ENCODE results near the gene IL22RA1. TPM values are rescaled to one million over a fixed set of nuclear protein-coding genes. Genes with fewer than 3 reads are reported as not detected.

Gene IL22RA1
- total RNA-seq, 1 experiment from 2014 or later = 0.28 TPM

- Mint-ChIP-seq H3K4me3 (no peak overlapping the region), H3K27me3 (ENCODE audit: low read depth) (no peaks in the 10 kb centered on the region), H3K9me3 (no peaks in the 10 kb centered on the region), H3K4me1 (peaks cover 6% of the 10 kb centered on the region; the same call in 1 of the 2 replicates), H3K36me3 (peaks cover 4% of the 10 kb centered on the region; the same call in 1 of the 2 replicates), H3K27ac (no peak overlapping the region)
- no peak for DNase-seq (ENCODE audit: low spot score)
- no peak for ATAC-seq
- POLR2A ChIA-PET = no interaction called here
- TF ChIP-seq, protein P1, sequence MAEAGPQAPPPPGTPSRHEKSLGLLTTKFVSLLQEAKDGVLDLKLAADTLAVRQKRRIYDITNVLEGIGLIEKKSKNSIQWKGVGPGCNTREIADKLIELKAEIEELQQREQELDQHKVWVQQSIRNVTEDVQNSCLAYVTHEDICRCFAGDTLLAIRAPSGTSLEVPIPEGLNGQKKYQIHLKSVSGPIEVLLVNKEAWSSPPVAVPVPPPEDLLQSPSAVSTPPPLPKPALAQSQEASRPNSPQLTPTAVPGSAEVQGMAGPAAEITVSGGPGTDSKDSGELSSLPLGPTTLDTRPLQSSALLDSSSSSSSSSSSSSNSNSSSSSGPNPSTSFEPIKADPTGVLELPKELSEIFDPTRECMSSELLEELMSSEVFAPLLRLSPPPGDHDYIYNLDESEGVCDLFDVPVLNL (CRISPR knock-in tag; IDR thresholded peaks at IDR 0.05; ENCODE audit: borderline replicate concordance, low read depth) = no peak
- TF ChIP-seq ZNF263 (CRISPR knock-in tag; IDR thresholded peaks at IDR 0.05; ENCODE audit: low read depth) = no peak
- TF ChIP-seq ZSCAN18 (CRISPR knock-in tag; IDR thresholded peaks at IDR 0.05) = no peak
- TF ChIP-seq MYBL2 (CRISPR knock-in tag; IDR thresholded peaks at IDR 0.05) = no peak
- CTCF ChIA-PET = interaction anchor here (1.7 to 2.2 kb wide), 2 partner anchors 22 to 29 kb away, joined by 3 to 8 read pairs; no protein-coding TSS in a partner anchor
Observed at GRCh38 chr1:24179251-24179840, 36.4 kb upstream of the IL22RA1 start.

DNA sequence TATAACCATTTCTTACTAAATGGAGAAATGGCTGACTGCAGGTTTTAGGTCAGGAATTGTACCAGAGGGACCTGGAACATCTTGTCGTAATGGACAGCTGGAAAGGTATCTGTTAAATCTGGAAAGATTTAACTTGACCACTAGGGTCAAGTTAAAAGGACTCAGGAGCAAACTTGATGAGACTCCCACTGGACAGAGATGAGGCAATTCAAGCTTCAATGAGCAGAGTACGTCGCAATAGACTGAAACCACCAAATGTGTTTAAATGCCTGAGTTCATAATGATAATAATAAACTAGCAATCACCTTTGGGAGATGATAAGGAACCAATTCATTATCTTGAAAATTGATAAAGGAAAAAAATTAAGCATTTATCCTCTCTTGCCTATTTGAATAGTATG, 35.5 kb upstream of the IL22RA1 start:
- Mint-ChIP-seq H3K4me1 (peaks cover 6% of the 10 kb centered on the region; the same call in 1 of the 2 replicates), H3K27me3 (ENCODE audit: low read depth) (no peaks in the 10 kb centered on the region), H3K36me3 (peaks cover 4% of the 10 kb centered on the region; the same call in 1 of the 2 replicates), H3K4me3 (no peak overlapping the region), H3K27ac (no peak overlapping the region), H3K9me3 (no peaks in the 10 kb centered on the region)
- no peak for DNase-seq (ENCODE audit: low spot score)
- no peak for TF ChIP-seq TP53 (CRISPR knock-in tag; IDR thresholded peaks at IDR 0.05)
- ChIA-PET POLR2A (no interaction called here), CTCF (interaction anchor here (1.1 to 2.2 kb wide), 2 partner anchors 24 to 28 kb away, joined by 4 to 8 read pairs; no protein-coding TSS in a partner anchor)
- no peak for ATAC-seq

GRCh38 chr1:24177161-24177560, 34.2 kb upstream of the IL22RA1 start:
- Mint-ChIP-seq H3K27ac (no peak overlapping the region), H3K27me3 (ENCODE audit: low read depth) (no peaks in the 10 kb centered on the region), H3K4me1 (peaks cover 6% of the 10 kb centered on the region; the same call in 1 of the 2 replicates), H3K36me3 (peaks cover 8% of the 10 kb centered on the region; the same call in 1 of the 2 replicates), H3K4me3 (no peak overlapping the region), H3K9me3 (no peaks in the 10 kb centered on the region)
- DNase-seq (ENCODE audit: low spot score) (no peak), ATAC-seq (no peak)
- ChIA-PET CTCF (interaction anchor here (0.8 to 1.4 kb wide), 3 partner anchors 19 to 205 kb away, joined by 3 to 4 read pairs (median 3); no protein-coding TSS in a partner anchor), POLR2A (no interaction called here)
- no peak for TF ChIP-seq USF2 (CRISPR knock-in tag; IDR thresholded peaks at IDR 0.05)
- no peak for TF ChIP-seq NR1H2 (CRISPR knock-in tag; IDR thresholded peaks at IDR 0.05)

- H3K4me3 Mint-ChIP-seq = no peak overlapping the region
- no peak overlapping the region for H3K27ac Mint-ChIP-seq
- POLR2A ChIA-PET = no interaction called here
- peaks cover 6% of the 10 kb centered on the region; the same call in 1 of the 2 replicates for H3K4me1 Mint-ChIP-seq
- H3K27me3 Mint-ChIP-seq (ENCODE audit: low read depth) = no peaks in the 10 kb centered on the region
- DNase-seq (ENCODE audit: low spot score) (no peak), ATAC-seq (no peak)
- peaks cover 8% of the 10 kb centered on the region; the same call in 1 of the 2 replicates for H3K36me3 Mint-ChIP-seq
- H3K9me3 Mint-ChIP-seq = no peaks in the 10 kb centered on the region
- CTCF ChIA-PET = interaction anchor here (0.7 to 2.2 kb wide), 4 partner anchors 25 to 522 kb away, joined by 3 to 4 read pairs (median 4); no protein-coding TSS in a partner anchor
- no peak for TF ChIP-seq CTCF (IDR thresholded peaks at IDR 0.05)
- no peak for TF ChIP-seq OVOL2 (CRISPR knock-in tag; IDR thresholded peaks at IDR 0.05; ENCODE audit: borderline replicate concordance)
- TF ChIP-seq GRHL2 (CRISPR knock-in tag; IDR thresholded peaks at IDR 0.05; ENCODE audit: insufficient replicate concordance, severe bottlenecking) = no peak
- no peak for TF ChIP-seq NFYB (CRISPR knock-in tag; conservative IDR thresholded peaks at IDR 0.05; ENCODE audit: low read depth)
- TF ChIP-seq, protein P2, sequence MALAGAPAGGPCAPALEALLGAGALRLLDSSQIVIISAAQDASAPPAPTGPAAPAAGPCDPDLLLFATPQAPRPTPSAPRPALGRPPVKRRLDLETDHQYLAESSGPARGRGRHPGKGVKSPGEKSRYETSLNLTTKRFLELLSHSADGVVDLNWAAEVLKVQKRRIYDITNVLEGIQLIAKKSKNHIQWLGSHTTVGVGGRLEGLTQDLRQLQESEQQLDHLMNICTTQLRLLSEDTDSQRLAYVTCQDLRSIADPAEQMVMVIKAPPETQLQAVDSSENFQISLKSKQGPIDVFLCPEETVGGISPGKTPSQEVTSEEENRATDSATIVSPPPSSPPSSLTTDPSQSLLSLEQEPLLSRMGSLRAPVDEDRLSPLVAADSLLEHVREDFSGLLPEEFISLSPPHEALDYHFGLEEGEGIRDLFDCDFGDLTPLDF (CRISPR knock-in tag; IDR thresholded peaks at IDR 0.05) = no peak
- no peak for TF ChIP-seq EMX1 (CRISPR knock-in tag; IDR thresholded peaks at IDR 0.05)
- no peak for TF ChIP-seq RELA (CRISPR knock-in tag; IDR thresholded peaks at IDR 0.05; ENCODE audit: borderline replicate concordance)
- TF ChIP-seq, protein P1 (CRISPR knock-in tag; IDR thresholded peaks at IDR 0.05; ENCODE audit: borderline replicate concordance, low read depth) = no peak
- TF ChIP-seq ZNF121 (CRISPR knock-in tag; IDR thresholded peaks at IDR 0.05) = no peak
- no peak for TF ChIP-seq ZNF671 (CRISPR knock-in tag; IDR thresholded peaks at IDR 0.05)
- no peak for TF ChIP-seq USF2 (CRISPR knock-in tag; IDR thresholded peaks at IDR 0.05)
- TF ChIP-seq, protein P3, sequence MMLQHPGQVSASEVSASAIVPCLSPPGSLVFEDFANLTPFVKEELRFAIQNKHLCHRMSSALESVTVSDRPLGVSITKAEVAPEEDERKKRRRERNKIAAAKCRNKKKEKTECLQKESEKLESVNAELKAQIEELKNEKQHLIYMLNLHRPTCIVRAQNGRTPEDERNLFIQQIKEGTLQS (CRISPR knock-in tag; conservative IDR thresholded peaks at IDR 0.05) = no peak
Observed at GRCh38 chr1:24175033-24175755, 32.3 kb upstream of the IL22RA1 start.
